GM03348 (cell line): ENCODE measurements around the gene ABL2.
A peak's percentile ranks its signal among the peaks of the same experiment; 100 is the strongest.
"Not testable (repeated sequence)": the region's sequence is repeated elsewhere in the genome, so short reads cannot be mapped to it uniquely, and the experiment has no call there.

Experiments
- DNase-seq: peaks from one replicate; pipeline ENCODE4 v3.0.0; 2012; ENCODE audit warnings: low spot score

ABL2 gene

GRCh38 chr1:179135168-179135567 lies 94.3 kb downstream of the ABL2 start:
- DNase-seq: not testable (repeated sequence)

- no peak for DNase-seq
Measured at GRCh38 chr1:179129702-179130473, 99.6 kb downstream of the ABL2 start.

GRCh38 chr1:179128520-179128919 lies 101.0 kb downstream of the ABL2 start:
- no peak for DNase-seq

- DNase-seq: peak; percentile 43
Measured at GRCh38 chr1:179127163-179127895, 102.1 kb downstream of the ABL2 start.

GRCh38 chr1:179126338-179127060 lies 103.0 kb downstream of the ABL2 start:
- DNase-seq: no peak

GRCh38 chr1:179124873-179125272 lies 104.6 kb downstream of the ABL2 start:
- DNase-seq: peak; percentile 36

- DNase-seq: peak; percentile 50
Measured at GRCh38 chr1:179121159-179121938, 108.1 kb downstream of the ABL2 start.

- no peak for DNase-seq
Measured at GRCh38 chr1:179120736-179121135, 108.7 kb downstream of the ABL2 start.

GRCh38 chr1:179119513-179119912 lies 110.0 kb downstream of the ABL2 start:
- DNase-seq: no peak

- DNase-seq: no peak
Measured at GRCh38 chr1:179115181-179115580, 114.3 kb downstream of the ABL2 start.

GRCh38 chr1:179108644-179109043 lies 120.8 kb downstream of the ABL2 start:
- no peak for DNase-seq

GRCh38 chr1:179107706-179108629 lies 121.5 kb downstream of the ABL2 start:
- no peak for DNase-seq

- no peak for DNase-seq
Measured at GRCh38 chr1:179105393-179105792, 124.1 kb downstream of the ABL2 start.

GRCh38 chr1:179104611-179105250 lies 124.7 kb downstream of the ABL2 start:
- DNase-seq: no peak

- no peak for DNase-seq
Measured at GRCh38 chr1:179103999-179104398, 125.5 kb downstream of the ABL2 start.

GRCh38 chr1:179101566-179101965 lies 127.9 kb downstream of the ABL2 start:
- DNase-seq: no peak

GRCh38 chr1:179099891-179100290 lies 129.6 kb downstream of the ABL2 start:
- no peak for DNase-seq

GRCh38 chr1:179095924-179096323 lies 133.6 kb downstream of the ABL2 start:
- no peak for DNase-seq

- no peak for DNase-seq
Measured at GRCh38 chr1:179095377-179095776, 134.1 kb downstream of the ABL2 start.

- no peak for DNase-seq
Measured at GRCh38 chr1:179094818-179095217, 134.7 kb downstream of the ABL2 start.
